ENCODE measurements around the gene GPRC5C. TPM values are rescaled to one million over a fixed set of nuclear protein-coding genes. Genes with fewer than 3 reads are reported as not detected.

Gene GPRC5C
- total and polyA plus RNA-seq, 2 of the 13 experiments (the other 11 are each of a cell fraction or from before 2014, with no cell fraction given), result 85.6 to 300 TPM

GRCh38 chr17:74427048-74427762 lies 4.7 kb upstream of the GPRC5C start (continued):
- TF ChIP-seq ZHX1 (CRISPR knock-in tag; IDR thresholded peaks at IDR 0.05; ENCODE audit: low read depth) (peak; percentile 65; the same call in 1 of the 2 replicates), KDM5B (CRISPR knock-in tag; IDR thresholded peaks at IDR 0.05; ENCODE audit: borderline replicate concordance) (peak; percentile 61), SMARCE1 (IDR thresholded peaks at IDR 0.05; ENCODE audit: borderline replicate concordance) (no peak), SOX5 (CRISPR knock-in tag; IDR thresholded peaks at IDR 0.05; ENCODE audit: borderline replicate concordance) (peak; percentile 74; the same call in 1 of the 2 replicates), SKI (IDR thresholded peaks at IDR 0.05; ENCODE audit: partially characterized antibody) (peak; percentile 32), ZNF652 (CRISPR knock-in tag; IDR thresholded peaks at IDR 0.05; ENCODE audit: borderline replicate concordance, low read depth) (peak; percentile 95), NR2F6 (IDR thresholded peaks at IDR 0.05) (no peak), NR2F6 (CRISPR knock-in tag; IDR thresholded peaks at IDR 0.05) (peak; percentile 67; the same call in 1 of the 2 replicates), ZMAT3 (CRISPR knock-in tag; conservative IDR thresholded peaks at IDR 0.05) (peak; percentile 96), ZNF282 (IDR thresholded peaks at IDR 0.05; ENCODE audit: partially characterized antibody) (no peak), IKZF5 (CRISPR knock-in tag; IDR thresholded peaks at IDR 0.05) (peak; percentile 88; the same call in 1 of the 2 replicates), BATF2 (CRISPR knock-in tag; IDR thresholded peaks at IDR 0.05) (no peak), GATA4 (IDR thresholded peaks at IDR 0.05; ENCODE audit: borderline replicate concordance, low read depth) (no peak; the same call in none of the 2 replicates), NONO (IDR thresholded peaks at IDR 0.05) (no peak), NONO (CRISPR knock-in tag; conservative IDR thresholded peaks at IDR 0.05) (0 out of 2 replicates have a peak, but pooled peaks have one; percentile 90), FOXA1 (IDR thresholded peaks at IDR 0.05) (no peak), FOXA1 (CRISPR knock-in tag; IDR thresholded peaks at IDR 0.05) (peak; percentile 22), MXD1 (CRISPR knock-in tag; IDR thresholded peaks at IDR 0.05) (peak; percentile 68; the same call in 1 of the 2 replicates), ZSCAN12 (CRISPR knock-in tag; IDR thresholded peaks at IDR 0.05) (no peak), ZFAT (CRISPR knock-in tag; conservative IDR thresholded peaks at IDR 0.05) (no peak), ZNF672 (CRISPR knock-in tag; IDR thresholded peaks at IDR 0.05) (no peak), SP140L (CRISPR knock-in tag; IDR thresholded peaks at IDR 0.05; ENCODE audit: borderline replicate concordance) (peak; percentile 33; the same call in 1 of the 2 replicates), ZFX (CRISPR knock-in tag; IDR thresholded peaks at IDR 0.05; ENCODE audit: low read depth) (peak; percentile 98), CTCF (CRISPR knock-in tag; IDR thresholded peaks at IDR 0.05) (peak; percentile 11; the same call in 1 of the 2 replicates), ZNF296 (CRISPR knock-in tag; conservative IDR thresholded peaks at IDR 0.05) (no peak; the same call in 1 of the 2 replicates), MIER2 (CRISPR knock-in tag; IDR thresholded peaks at IDR 0.05) (no peak)

Measured in HepG2 (cell line).